Neutrophil (primary cell): ENCODE measurements around the gene TNFRSF12A.

Experiments used
- H3K27ac ChIP-seq: fragments of 200-600 bp; sonication (generic); 2 replicates; pipeline ENCODE4 v1.5.1; 2016; ENCODE audit warnings: mild to moderate bottlenecking, moderate library complexity
- H3K27me3 ChIP-seq: fragments of 200-600 bp; sonication (generic); 2 replicates; pipeline ENCODE4 v1.6.0; 2016; ENCODE audit warnings: mild to moderate bottlenecking
- H3K36me3 ChIP-seq: fragments of 200-600 bp; sonication (generic); 2 replicates; pipeline ENCODE4 v1.5.1; 2017
- H3K4me1 ChIP-seq, 2 experiments: fragments of 200-600 bp in 1 of 2; sonication (generic) in 1 of 2; 1 replicate in 1 of 2; 2 replicates in 1 of 2; pipeline versions ENCODE4 v1.5.1 to v1.6.1; 2013 to 2016; ENCODE audit warnings: low read depth in 1 of 2, low read length in 1 of 2, mild to moderate bottlenecking in 1 of 2, moderate library complexity in 1 of 2; ENCODE audit not compliant: control insufficient read depth in 1 of 2, insufficient read depth in 1 of 2
- H3K4me3 ChIP-seq, 2 experiments: fragments of 200-600 bp in 1 of 2; sonication (generic) in 1 of 2; 1 replicate in 1 of 2; 2 replicates in 1 of 2; pipeline ENCODE4 v1.5.1; 2013 to 2016; ENCODE audit warnings: low read depth in 1 of 2, low read length in 1 of 2, mild to moderate bottlenecking in 1 of 2, moderate library complexity in 1 of 2
- H3K9me3 ChIP-seq: fragments of 200-600 bp; sonication (generic); 2 replicates; pipeline ENCODE4 v1.5.1; 2016
- CTCF ChIP-seq: fragments of 200-600 bp; sonication (generic); IDR thresholded peaks from 2 replicates; pipeline ENCODE4 v1.5.1; 2016; ENCODE audit warnings: antibody characterized with exemption

Gene TNFRSF12A

DNA sequence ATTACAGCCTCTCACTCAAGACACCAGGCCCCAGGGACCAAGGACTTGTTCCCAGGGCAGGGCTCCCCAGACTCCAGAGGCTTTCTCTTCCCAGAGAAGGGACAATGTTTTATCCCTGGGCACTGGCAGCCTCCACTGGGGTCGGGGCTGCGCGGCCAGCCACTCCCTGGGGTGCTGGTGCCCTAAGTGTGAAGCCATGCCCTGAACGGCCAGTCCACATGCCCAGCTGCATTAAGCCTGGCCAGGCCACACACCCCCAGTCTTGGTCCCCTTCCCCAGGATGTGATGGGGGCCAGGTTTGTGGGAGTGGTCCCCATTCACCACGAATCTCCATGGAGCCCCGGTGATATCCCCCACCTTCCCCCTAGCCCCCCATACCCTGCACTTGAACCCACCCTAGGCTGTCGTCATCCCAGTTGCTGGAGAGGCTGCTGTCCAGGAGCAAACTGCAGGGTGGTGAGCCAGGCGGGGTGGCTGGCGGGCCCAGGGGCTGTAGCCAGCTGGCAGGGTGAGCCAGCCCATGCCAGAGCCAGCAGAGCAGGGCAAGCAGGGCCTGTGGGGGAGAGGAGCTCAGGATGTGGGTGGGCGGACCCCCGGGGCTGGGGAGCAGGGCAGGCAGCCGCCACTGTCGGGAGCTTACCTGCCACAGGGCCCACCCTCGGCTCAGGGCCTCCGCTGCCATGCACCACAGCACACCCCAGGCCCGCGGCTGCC, 46.4 kb upstream of the TNFRSF12A start:
- Histone ChIP-seq H3K9me3 (no peaks in the 10 kb centered on the region), H3K36me3 (peaks cover 18% of the 10 kb centered on the region), H3K4me1 (peaks cover 16 to 19% of the 10 kb centered on the region in 2 experiments), H3K27me3 (peaks cover 2% of the 10 kb centered on the region), H3K27ac (no peak overlapping the region), H3K4me3 (no peak overlapping the region)
- no peak for TF ChIP-seq CTCF

DNA sequence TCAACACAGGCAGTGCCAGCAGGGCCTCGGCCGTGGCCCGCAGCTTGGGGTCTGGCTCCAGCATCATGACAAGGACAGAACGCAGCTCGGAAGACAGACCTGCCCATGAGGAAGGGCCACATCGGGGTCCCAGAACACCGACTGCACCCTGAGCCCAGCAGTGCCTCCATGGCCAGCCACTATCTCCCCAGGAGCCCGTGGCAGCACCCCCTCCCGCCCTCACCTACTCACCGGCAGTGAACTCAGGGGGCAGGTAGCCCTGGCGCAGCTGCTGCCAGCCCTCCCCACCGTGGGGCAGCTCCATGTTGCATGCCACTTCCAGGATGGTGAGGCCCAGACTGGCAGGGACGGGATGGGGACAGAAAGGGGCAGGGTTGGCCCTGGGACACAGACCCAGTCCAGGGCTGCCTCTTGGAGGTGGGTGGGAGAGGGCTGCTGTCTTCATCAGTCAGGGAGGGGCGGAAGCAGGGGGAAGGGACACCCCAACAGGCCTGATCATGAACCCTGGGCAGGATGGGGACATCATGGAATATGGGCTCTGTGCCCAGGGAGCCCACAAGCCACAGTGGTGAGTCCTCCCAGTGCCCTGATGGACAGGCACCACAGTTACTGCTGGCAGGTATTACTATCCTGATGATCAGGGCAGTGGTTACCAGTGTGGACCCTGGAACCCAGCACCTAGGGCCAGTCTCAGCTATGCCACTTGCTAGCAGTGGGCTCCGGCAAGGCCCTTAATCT, 45.7 kb upstream of the TNFRSF12A start:
- TF ChIP-seq CTCF, result no peak
- peaks cover 15 to 18% of the 10 kb centered on the region in 2 experiments for H3K4me1 ChIP-seq
- H3K4me3 ChIP-seq, result no peak overlapping the region
- no peaks in the 10 kb centered on the region for H3K9me3 ChIP-seq
- no peaks in the 10 kb centered on the region for H3K27me3 ChIP-seq
- H3K27ac ChIP-seq, result no peak overlapping the region
- H3K36me3 ChIP-seq, result peaks cover 18% of the 10 kb centered on the region

- Histone ChIP-seq H3K27ac (no peak overlapping the region), H3K36me3 (peaks cover 18% of the 10 kb centered on the region), H3K9me3 (no peaks in the 10 kb centered on the region), H3K27me3 (no peaks in the 10 kb centered on the region), H3K4me3 (no peak overlapping the region), H3K4me1 (peaks cover 15 to 17% of the 10 kb centered on the region in 2 experiments)
- no peak for TF ChIP-seq CTCF
Observed at GRCh38 chr16:2975161-2975795, 44.9 kb upstream of the TNFRSF12A start.

DNA sequence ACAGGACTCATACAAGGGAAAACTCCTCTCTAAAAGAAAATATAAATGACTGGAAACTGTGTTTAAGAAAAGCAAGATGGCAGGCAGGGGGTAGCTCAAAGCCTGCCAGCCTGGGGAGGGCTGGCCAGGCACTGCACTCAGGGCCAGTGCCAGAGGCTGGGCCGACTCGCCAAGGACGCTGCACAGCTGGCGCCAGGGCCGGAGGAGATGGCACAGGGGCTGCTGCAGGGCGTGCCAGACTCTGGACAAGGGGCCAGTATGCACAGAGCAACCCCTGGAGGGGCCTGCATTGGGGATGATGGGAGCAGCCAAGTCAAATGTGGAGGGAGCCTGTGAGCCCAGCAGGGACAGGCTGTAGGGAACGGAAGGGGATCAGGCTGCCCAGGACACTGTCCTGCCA, 44.0 kb upstream of the TNFRSF12A start:
- Histone ChIP-seq H3K27me3 (no peaks in the 10 kb centered on the region), H3K27ac (no peak overlapping the region), H3K4me1 (peaks cover 17 to 19% of the 10 kb centered on the region in 2 experiments), H3K9me3 (no peaks in the 10 kb centered on the region), H3K36me3 (peaks cover 18% of the 10 kb centered on the region), H3K4me3 (no peak overlapping the region)
- no peak for TF ChIP-seq CTCF

- no peaks in the 10 kb centered on the region for H3K27me3 ChIP-seq
- TF ChIP-seq CTCF, result no peak
- H3K9me3 ChIP-seq, result no peaks in the 10 kb centered on the region
- peaks cover 18% of the 10 kb centered on the region for H3K36me3 ChIP-seq
- no peak overlapping the region for H3K4me3 ChIP-seq
- H3K27ac ChIP-seq, result no peak overlapping the region
- H3K4me1 ChIP-seq, result peaks cover 17 to 19% of the 10 kb centered on the region in 2 experiments
Observed at GRCh38 chr16:2976673-2977072, 43.5 kb upstream of the TNFRSF12A start.
